IPS DF 4.7 (cell line): ENCODE measurements around the gene RNF144A.
"Not testable (repeated sequence)": the region's sequence is repeated elsewhere in the genome, so short reads cannot be mapped to it uniquely, and the experiment has no call there.

ENCODE experiments used
- DNase-seq: peaks from one replicate; pipeline ENCODE4 v3.0.0-alpha.2; 2013; ENCODE audit warnings: low spot score; ENCODE audit errors: extremely low read depth

The RNF144A gene, protein sequence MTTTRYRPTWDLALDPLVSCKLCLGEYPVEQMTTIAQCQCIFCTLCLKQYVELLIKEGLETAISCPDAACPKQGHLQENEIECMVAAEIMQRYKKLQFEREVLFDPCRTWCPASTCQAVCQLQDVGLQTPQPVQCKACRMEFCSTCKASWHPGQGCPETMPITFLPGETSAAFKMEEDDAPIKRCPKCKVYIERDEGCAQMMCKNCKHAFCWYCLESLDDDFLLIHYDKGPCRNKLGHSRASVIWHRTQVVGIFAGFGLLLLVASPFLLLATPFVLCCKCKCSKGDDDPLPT

DNA sequence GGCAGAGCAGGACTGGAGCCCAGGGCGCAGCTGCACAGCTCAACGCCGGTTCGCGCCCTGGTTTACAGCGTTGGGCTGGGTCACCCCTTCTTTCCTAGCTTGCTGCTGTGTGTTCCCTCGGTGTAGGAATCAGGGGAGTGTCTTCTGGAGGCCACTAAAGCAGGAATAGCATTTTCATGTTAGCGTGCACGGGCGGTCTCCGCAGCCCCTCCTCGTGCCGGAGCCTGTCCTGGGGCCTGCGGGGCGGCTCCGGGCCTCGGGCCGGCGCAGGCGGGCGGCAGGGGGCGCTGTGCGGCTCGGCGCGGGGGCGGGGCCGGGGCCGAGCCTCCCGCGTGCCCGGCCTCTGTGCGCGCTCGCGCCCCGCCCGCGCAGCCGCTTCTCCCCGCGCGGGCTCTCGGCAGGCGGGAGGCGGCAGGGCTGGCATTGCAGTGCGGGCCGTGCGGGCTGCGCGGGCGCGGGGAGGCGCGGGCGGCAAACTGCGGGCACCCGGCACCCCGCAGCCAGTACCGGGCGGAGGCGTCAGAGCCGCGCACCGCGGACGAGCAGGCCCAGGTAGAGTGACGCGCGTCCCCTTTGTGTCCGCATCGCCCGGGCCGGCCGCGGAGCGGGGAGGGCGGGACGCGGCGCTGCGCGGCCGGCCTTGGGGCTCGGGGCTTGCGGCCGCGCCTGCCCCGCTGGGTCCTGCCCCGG lies at the start of gene RNF144A:
Gene RNF144A, plus strand, starts transcription at position 342 of the 690 bp plus-strand sequence. CDS start 79,515 bp downstream, outside the sequence.
- DNase-seq, result no peak

DNA sequence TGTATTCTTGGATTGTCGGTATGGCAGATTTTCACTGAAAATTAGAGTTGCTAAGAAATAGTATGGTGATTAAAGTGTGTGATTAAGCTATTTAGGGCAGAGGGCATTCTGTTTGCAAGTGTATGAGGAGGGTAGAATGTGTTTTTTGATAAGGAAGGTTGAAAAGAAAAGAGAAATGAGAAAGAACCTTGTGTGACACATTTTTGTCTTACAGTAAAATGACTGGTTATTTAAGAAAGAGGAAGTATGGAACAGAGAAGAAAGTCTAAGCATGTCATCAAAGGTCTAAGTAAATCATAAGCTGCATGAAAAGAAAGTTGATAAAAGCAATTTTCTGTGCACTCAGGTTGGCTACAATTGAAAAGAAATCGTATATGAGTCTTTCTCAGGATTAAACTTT lies 44.8 kb upstream of the RNF144A start:
- no peak for DNase-seq

DNA sequence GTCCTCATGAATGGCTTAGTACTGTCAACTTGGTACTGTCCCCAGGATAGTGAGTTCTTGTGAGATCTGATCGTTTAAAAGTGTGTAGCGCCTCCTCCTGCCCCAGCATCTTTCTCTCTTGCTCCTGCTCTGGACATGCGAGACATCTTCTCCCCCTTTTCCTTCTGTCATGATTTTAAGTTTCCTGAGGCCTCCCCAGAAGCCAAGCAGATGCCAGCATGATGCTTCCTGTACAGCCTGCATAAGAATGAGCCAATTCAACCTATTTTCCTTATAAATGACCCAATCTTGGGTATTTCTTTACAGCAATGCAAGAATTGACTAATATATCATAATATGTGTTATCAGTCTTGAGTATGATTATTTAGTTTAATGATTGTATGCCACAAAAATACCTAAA lies 43.2 kb upstream of the RNF144A start:
- no peak for DNase-seq

DNA sequence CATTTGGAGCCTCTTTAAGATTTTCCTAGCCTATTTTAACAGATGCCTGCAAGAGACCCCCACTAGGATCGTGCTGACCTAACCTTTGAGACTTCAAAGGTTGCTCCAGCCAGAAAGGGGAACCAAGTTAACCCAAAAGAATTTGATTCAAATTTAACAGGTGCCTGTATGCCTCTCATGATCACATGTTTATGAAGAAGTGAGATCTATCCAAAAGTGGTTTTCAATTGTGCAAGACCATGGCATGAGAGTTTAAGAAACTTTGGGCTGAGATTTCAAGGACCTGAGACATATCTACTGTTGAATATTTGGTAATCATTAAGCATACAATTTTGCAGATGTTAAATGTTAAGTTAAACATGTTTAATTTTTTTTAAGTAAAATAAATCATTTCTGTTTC lies 40.9 kb upstream of the RNF144A start:
- no peak for DNase-seq

DNA sequence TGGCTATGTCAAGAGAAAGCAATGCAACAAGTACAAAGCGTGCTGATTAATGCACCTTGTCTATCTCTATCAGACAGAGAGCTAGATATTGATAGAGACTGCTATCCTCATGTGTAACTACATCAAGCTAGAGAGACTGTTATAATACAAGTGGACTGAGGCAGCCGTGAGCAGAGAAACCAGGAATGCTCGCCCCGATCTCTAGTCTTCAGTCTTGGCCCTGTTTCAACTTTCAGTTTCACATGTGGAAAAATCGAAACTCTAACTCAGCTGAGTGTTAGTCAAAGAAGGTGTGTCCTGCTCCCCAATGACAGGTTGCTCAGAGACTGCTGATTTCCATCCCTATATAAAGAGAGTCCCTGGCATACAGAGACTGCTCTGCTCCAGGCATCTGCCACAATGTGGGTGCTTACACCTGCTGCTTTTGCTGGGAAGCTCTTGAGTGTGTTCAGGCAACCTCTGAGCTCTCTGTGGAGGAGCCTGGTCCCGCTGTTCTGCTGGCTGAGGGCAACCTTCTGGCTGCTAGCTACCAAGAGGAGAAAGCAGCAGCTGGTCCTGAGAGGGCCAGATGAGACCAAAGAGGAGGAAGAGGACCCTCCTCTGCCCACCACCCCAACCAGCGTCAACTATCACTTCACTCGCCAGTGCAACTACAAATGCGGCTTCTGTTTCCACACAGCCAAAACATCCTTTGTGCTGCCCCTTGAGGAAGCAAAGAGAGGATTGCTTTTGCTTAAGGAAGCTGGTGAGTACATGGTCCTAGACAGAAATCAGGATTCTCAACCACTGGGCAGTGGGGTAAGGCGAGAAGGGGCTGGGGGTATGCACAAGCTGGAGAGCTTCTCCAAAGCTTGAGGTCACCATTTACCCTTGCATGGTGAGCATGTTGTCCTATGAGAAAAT lies 39.6 kb upstream of the RNF144A start, which contains the start of gene RSAD2:
Gene RSAD2, plus strand, starts transcription at position 376 of the 903 bp plus-strand sequence. Its CDS starts 24 bp downstream, at position 400.
- no peak for DNase-seq

DNA sequence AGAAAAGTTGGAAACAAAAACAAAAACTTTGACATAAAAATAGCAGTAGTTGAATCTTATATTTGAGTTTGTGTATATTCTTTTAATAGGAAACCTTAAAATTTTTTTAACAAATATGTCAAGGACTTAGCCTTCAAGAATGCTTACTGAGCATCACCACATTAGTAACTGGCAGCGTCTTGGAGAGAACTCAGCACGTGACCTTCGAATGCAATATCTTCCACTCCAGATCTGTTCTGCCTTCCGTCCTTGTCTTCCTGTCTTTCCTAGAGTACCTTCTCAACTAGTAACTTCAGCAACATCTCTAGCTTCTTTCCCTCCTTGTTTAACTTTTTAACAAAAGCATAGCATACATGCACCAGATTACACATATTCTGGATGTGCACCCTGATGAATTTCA lies 38.7 kb upstream of the RNF144A start:
- DNase-seq, result no peak

DNA sequence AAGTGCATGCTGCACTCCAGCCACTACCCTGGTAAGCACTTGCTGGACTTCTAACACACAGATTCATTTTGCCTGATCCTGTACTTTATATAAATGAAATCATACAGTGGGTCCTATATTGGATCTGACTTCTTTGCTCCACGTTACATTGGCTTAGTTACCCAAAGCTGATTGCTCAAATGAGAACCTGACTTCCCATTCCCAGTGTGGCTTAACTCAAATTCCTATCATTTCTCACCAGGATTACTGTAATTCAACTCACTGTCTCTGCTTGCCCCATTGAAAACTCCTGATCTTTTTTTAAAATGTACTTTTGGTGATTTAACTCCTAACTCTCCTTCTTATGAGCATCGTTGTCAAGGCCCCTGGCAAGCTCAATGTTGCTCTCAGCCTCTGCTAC lies 38.2 kb upstream of the RNF144A start:
- no peak for DNase-seq

DNA sequence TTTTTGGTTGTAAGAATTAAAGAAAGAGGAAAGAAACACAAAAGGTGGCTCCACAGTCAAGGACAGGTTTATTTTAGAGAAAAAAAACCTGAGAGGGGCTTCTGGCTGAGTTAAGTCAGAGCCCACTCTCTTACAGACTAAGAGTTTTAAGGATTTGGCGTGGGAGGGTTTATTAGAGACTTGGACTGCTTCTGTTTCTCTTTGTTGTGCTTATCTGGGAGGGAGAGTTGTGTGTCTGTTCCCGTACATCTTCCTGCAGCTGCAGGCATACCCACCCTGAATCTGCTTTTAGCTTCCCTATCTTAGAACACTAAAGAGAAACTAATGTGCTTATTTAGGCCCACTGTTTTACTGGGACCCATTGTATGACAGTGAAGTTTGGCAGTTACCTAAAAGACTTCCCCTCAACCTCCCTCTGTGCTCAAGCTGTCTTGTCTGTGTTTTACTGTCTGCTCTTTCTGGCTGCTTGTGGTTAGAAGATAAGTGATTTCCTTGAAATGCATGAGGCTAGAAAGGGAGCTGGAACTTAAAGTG lies 36.9 kb upstream of the RNF144A start:
- no peak for DNase-seq

DNA sequence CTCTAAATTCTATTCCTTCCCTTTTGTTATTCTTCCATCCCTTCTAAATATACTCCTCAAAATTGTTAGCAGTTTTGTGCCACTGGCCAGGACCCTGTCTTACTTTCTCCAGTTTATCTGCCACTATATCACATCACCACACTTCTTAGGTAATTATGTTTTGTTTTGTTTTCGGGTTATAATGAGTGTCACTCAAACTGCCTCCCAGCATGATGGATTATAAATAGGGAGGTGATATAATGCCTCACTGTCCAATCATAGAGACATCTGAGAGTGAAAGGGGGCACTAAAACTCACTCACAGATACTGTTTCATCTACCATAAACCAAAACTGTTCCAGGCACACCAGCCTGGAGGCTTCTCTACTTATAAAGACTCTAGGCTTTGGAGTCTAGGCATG lies 36.2 kb upstream of the RNF144A start:
- no peak for DNase-seq

DNA sequence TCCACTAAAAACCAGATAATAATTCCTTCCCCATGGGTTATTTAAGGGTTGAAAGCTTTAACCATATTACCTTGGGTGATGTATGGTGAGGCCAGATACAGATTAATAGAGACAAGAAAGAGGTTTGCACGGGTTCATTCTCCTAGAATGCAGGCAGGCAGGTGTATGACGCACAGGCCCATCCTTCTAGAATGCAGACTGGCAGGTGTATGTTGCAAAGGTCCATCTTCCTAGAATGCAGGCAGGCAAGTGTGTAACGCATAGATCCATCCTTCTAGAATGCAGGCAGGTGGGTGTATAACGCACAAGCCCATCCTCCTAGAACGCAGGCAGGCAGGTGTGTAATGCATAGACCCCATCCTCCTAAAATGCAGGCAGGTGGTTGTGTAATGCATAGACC lies 35.7 kb upstream of the RNF144A start:
- no peak for DNase-seq

DNA sequence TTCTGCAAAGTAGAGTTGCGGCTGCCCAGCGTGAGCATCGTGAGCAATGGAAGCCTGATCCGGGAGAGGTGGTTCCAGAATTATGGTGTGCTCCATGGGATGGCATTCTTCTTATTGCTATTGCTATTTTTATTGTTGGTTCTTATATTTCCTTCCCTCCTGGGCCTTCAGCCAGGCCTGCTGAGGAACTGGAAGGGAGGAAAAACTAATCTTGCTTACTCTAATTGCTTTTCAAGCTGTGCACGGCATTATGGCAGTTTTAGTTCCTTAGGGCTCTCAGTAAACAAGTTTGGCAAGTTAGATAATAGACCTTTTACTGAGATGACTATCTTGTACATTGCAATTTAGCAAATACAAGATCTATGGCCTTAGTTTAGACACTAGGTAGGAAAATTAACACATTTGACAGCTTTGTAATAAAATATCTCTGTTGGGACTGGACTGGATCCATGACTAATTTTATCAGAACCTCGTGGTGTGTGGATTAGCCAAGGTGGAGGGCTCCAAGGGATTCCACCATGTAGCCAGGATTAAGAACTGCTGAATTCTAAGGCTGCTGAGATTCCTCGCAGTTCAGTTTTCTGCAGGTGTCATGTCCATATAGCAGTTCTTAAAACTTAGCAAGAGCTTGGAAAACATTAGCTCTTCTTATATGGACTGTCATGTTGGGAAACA lies 33.6 kb upstream of the RNF144A start:
- DNase-seq, result no peak

DNA sequence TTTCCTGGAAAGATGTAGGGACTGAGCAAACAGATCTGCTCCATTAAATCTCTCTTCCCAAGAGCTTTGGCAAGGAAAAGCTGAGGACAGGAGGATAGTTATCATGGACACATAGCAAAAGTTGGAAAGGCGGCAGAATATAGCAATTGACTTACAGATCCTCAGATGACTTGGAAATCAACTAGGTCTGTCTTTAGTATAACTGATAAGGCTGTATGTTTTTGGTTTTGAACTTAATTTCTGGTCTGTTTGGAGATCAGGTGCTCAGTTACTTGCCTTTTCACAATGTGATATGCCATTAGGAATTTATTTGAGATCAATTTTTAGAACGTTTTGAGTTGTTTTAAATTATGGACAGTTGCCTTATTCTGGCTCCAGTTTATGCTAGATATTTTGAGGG lies 31.7 kb upstream of the RNF144A start:
- DNase-seq, result no peak

DNA sequence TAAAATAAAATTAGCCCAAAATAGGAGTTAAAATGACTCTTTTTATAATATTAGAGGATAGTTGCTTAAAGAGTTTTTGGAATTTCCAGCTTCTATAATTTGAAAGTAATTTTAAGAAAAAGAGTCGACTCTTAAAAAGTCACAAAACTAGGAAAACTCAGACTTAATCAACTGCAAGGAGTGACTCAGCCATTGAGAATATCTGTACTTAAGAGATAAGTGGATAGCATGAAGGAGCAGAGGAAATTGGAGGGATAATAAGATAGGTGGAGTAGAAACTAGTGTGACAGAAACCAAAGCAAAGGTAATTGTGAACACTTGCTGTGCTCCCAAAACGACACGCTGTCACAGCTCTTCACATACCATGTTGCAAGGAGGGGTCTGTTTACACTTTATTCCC lies 31.2 kb upstream of the RNF144A start:
- DNase-seq, result no peak

DNA sequence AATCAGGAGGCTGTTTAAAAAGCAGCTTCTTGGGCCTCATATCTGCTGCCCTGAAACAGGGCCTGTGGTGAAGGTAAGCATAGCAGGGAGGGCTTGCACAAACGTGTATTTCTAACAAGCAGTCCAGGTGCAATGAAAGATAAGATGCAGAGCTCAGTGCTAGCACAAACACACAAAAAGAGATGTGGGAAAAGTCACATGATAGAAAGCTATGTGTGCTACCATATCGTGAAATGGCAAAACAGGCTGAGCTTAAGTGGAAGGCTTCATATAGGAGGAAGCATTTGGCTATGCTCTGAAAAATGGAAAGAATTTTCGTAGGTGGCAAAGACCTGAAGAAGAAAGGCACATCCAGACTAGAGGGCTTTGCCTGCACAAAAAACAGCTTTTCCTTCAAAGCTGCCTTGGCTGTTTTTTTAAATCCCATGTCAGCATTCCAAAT lies 29.4 kb upstream of the RNF144A start:
- DNase-seq, result no peak

DNA sequence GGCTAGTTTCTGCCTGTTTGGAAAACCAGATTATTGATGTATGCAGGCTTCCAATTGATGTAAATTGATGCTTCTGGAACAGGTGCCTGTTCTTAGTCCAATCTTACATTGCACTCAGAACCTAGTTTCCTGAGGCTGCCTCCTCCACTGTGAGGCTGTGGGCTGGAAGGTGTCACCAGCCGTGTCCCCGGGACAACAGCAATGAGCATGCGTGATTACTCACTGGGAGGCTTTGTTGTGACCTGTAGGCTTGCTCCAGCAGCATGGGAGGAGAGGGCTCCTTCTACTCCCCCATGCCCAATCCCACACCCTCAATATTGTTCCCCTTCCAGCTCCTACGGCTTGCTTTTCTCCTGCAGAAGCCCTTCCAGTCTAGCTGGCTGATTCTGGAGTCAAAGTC lies 28.5 kb upstream of the RNF144A start:
- DNase-seq, result no peak

DNA sequence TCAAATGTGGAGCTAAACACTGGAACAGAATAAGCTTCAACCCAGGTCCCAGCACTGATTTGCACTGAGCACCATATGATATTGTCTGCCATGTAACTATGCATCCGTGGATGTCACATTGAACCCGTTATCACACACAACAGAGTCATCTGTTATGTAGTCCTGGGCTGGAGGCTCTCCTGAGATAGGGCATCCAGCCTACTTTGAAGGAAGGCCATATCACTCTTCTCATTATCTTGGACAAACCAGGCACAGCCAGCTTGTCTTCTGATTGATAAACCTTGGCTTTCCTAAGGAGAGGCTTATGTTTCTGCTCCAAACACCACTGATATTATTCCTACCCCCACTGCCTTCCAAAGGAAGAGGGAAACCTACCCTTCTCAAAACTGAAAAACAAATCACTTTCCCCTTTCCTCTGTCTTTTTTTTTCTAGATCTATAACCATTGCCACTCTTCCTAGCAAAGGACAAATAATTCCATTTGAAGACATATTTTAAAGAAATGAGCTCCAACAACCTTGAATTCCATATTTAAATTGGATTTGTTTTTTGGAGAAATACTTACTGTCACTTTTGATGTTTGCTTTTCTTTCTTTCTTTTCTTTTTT lies 23.2 kb upstream of the RNF144A start:
- DNase-seq, result no peak

DNA sequence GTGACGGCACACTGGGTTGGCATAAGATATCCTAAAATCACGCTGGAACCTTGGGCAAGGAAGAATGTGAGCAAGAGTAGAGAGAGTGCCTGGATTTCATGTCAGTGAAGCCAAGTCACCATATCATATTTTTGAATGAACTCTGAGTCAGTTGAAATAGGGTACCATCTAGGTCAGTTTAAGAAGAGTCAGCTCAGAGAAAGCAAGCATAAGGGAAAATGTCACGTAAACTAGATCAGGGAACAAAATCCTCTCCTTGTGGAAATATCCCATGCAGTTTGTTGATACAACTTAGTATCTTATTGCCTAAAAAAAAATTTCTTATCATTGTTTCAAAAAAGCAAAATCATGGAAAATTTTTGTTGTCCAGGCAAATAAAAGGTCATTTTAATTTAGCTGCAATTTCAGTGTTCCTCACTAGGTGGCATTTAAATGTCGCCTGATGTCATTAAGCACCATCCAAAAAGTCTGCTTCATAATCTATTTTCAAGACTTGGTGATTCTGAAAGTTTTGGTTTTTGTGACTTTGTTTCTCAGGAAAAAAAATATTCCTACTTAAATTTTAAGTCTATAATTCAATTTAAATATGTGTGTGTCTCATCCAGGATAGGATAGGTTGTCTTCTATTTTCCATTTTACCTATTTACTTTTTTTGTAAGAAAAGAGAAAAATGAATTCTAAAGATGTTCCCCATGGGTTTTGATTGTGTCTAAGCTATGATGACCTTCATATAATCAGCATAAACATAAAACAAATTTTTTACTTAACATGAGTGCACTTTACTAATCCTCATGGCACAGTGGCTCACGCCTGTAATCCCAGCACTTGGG lies 20.1 kb upstream of the RNF144A start:
- DNase-seq, result no peak

DNA sequence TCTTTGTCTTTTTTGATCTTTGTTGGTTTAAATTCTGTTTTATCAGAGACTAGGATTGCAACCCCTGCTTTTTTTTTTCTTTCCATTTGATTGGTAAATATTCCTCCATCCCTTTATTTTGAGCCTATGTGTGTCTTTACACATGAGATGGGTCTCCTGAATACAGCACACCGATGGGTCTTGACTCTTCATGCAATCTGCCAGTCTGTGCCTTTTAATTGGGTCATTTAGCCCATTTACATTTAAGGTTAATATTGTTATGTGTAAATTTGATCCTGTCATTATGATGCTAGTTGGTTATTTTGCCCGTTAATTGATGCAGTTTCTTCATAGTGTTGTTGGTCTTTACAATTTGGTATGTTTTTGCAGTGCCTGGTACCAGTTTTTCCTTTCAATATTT lies 14.6 kb upstream of the RNF144A start:
- not testable (repeated sequence) for DNase-seq

DNA sequence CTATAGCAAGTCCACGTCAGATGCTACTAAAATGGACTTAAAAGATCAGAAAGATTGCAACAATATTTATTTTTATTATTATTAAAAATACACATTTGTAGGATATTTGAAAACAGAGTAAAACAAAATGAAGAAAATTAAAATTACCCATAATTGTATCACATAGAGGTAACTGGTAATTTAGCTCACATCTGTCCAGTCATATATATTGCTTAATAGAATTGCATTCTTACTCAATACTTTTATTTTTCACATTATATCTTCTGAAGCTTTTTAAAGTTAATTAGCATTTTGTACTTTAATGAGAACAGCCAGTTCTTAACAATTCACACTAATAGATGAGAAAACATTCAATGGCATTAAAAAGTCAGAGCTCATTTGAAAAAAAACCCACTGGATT lies 11.5 kb upstream of the RNF144A start:
- DNase-seq, result no peak
